B cell (primary cell): Measurements from ENCODE around the gene KMO. TPM values are rescaled to one million over a fixed set of nuclear protein-coding genes. Genes with fewer than 3 reads are reported as not detected.

Experiments
- ATAC-seq: fragments of 200-7000 bp; cut with Tn5 transposase; one replicate; pipeline ENCODE4 v1.10.0; 2021; ENCODE audit warnings: low read depth, mild to moderate bottlenecking, moderate number of reproducible peaks, moderate library complexity
- CTCF ChIA-PET: fragments of 350-600 bp; sonication (Branson Sonifier 250); formaldehyde crosslinking; loops from one replicate; lab custom pipeline; 2021; ENCODE audit warnings: antibody characterized with exemption, inconsistent platforms; lab: Charles Lee
- POLR2A ChIA-PET: fragments of 350-600 bp; sonication (Branson Sonifier 250); formaldehyde crosslinking; loops from one replicate; lab custom pipeline; 2021; ENCODE audit warnings: antibody characterized with exemption; lab: Charles Lee
- DNase-seq: peaks from one replicate; pipeline ENCODE4 v3.0.0; 2013
- H2AFZ ChIP-seq: 2 replicates; pipeline ENCODE4 v1.6.1; 2012; ENCODE audit warnings: mild to moderate bottlenecking, low read depth, low read length; ENCODE audit not compliant: insufficient read depth, poor library complexity, severe bottlenecking
- H3K27ac ChIP-seq, 2 donors: 1 replicate in 1 of 2; 2 replicates in 1 of 2; pipeline ENCODE4 v1.5.1; 2012 to 2013; ENCODE audit warnings: low read length in 2 of 2, mild to moderate bottlenecking in 2 of 2, moderate library complexity in 1 of 2
- H3K27me3 ChIP-seq, 4 experiments: fragments of 200-600 bp in 1 of 4; sonication (generic) in 1 of 4; replicated peaks in 1 of 4; 1 replicate in 2 of 4; 2 replicates in 2 of 4; pipeline versions ENCODE4 v1.6.1 to v1.7.0; 2013 to 2016; ENCODE audit warnings: low read length in 3 of 4, mild to moderate bottlenecking in 2 of 4, mixed read lengths in 1 of 4, moderate library complexity in 1 of 4; ENCODE audit not compliant: insufficient read depth in 4 of 4, control insufficient read depth in 3 of 4; ENCODE audit errors: control extremely low read depth in 1 of 4
- H3K36me3 ChIP-seq, 2 experiments: replicated peaks in 1 of 2; 1 replicate in 1 of 2; 2 replicates in 1 of 2; pipeline versions ENCODE4 v1.6.1 to v1.7.1; 2013; ENCODE audit warnings: low read length in 1 of 2; ENCODE audit not compliant: insufficient read depth in 2 of 2, control insufficient read depth in 1 of 2; ENCODE audit errors: control extremely low read depth in 1 of 2, extremely low read depth in 1 of 2
- H3K4me1 ChIP-seq, 2 donors: fragments of 200-600 bp in 1 of 2; sonication (generic) in 1 of 2; 1 replicate in 1 of 2; 2 replicates in 1 of 2; pipeline versions ENCODE4 v1.5.1 to v1.6.1; 2013 to 2017; ENCODE audit warnings: low read length in 2 of 2; ENCODE audit not compliant: control insufficient read depth in 2 of 2, insufficient read depth in 2 of 2
- H3K4me2 ChIP-seq: replicated peaks from 2 replicates; pipeline ENCODE3; 2012; ENCODE audit warnings: mild to moderate bottlenecking, low read depth, low read length; ENCODE audit not compliant: poor library complexity, severe bottlenecking
- H3K4me3 ChIP-seq, 5 experiments: fragments of 200-600 bp in 1 of 5; sonication (generic) in 1 of 5; 1 replicate in 3 of 5; 2 replicates in 2 of 5; pipeline versions ENCODE4 v1.5.1 to v1.7.0; 2011 to 2016; ENCODE audit warnings: low read length in 4 of 5, mild to moderate bottlenecking in 4 of 5, low read depth in 2 of 5, control low read depth in 1 of 5, moderate library complexity in 1 of 5; ENCODE audit not compliant: insufficient read depth in 1 of 5; ENCODE audit errors: control extremely low read depth in 1 of 5, extremely low read depth in 1 of 5
- H3K79me2 ChIP-seq: fragments of 200-600 bp; sonication (generic); one replicate; pipeline ENCODE4 v1.6.0; 2016; ENCODE audit warnings: low read length; ENCODE audit not compliant: control insufficient read depth, insufficient read depth
- H3K9ac ChIP-seq: fragments of 200-600 bp; sonication (generic); 2 replicates; pipeline ENCODE4 v1.6.1; 2017; ENCODE audit warnings: mild to moderate bottlenecking, low read length, moderate library complexity
- H3K9me3 ChIP-seq, 3 donors: one replicate each; pipeline versions ENCODE4 v1.6.1 to v1.7.1; 2013; ENCODE audit warnings: low read length in 2 of 3; ENCODE audit not compliant: control insufficient read depth in 2 of 3, insufficient read depth in 1 of 3; ENCODE audit errors: control extremely low read depth in 1 of 3
- H4K20me1 ChIP-seq: 2 replicates; pipeline ENCODE4 v1.6.0; 2012; ENCODE audit warnings: mild to moderate bottlenecking, low read length; ENCODE audit not compliant: insufficient read depth, control insufficient read depth, poor library complexity, severe bottlenecking
- H3K27ac Mint-ChIP-seq: one replicate; pipeline ENCODE4 v1.8.0; 2021; ENCODE audit warnings: mixed read lengths
- H3K27me3 Mint-ChIP-seq: one replicate; pipeline ENCODE4 v1.8.0; 2021; ENCODE audit warnings: mixed read lengths
- H3K4me1 Mint-ChIP-seq: one replicate; pipeline ENCODE4 v1.8.0; 2021; ENCODE audit warnings: mixed read lengths
- H3K4me3 Mint-ChIP-seq: one replicate; pipeline ENCODE4 v1.8.0; 2021; ENCODE audit warnings: mixed read lengths
- H3K9me3 Mint-ChIP-seq: one replicate; pipeline ENCODE4 v1.8.0; 2022; ENCODE audit warnings: mixed read lengths; ENCODE audit not compliant: insufficient read depth
- CTCF ChIP-seq: fragments of 200-600 bp; IDR thresholded peaks from one replicate; pipeline ENCODE4 v1.8.0; 2022; ENCODE audit warnings: antibody characterized with exemption, mild to moderate bottlenecking
- EZH2 ChIP-seq: IDR thresholded peaks from 2 replicates; pipeline ENCODE4 v1.6.1; 2012; ENCODE audit warnings: borderline replicate concordance, low read depth, mild to moderate bottlenecking, moderate library complexity, low read length; ENCODE audit not compliant: insufficient read depth, poor library complexity, severe bottlenecking
- WGBS: methylation state at CpG from one replicate; pipeline ENCODE4 v1.1.5; 2013; ENCODE audit warnings: missing lambda C conversion rate; ENCODE audit not compliant: insufficient coverage; 5-methylcytosine and 5-hydroxymethylcytosine counted together
- intact Hi-C: fragments of 100-400 bp; cut with micrococcal nuclease; formaldehyde crosslinking; loops from one replicate; pipeline ENCODE4 v1.10.0; 2022
- polyA plus RNA-seq: library from polyadenylated mRNA; depleted of rRNA; stranded (reverse); fragments of >200 nt; gene quantifications from 2 replicates; pipeline ENCODE4 v1.2.3, GENCODE V29; 2012
- total RNA-seq, 2 donors: library from RNA; stranded (reverse); fragments of 120-200 nt in 1 of 2; gene quantifications; 1 replicate in 1 of 2; 2 replicates in 1 of 2; pipeline versions ENCODE4 v1.2.3 to v1.2.4, GENCODE V29; 2013 to 2022

The KMO gene
- total and polyA plus RNA-seq, 2 donors (not counting 1 experiment from before 2014, with no cell fraction given), result 14.0 to 34.0 TPM

GRCh38 chr1:241631674-241632073 lies 99.5 kb downstream of the KMO start:
- Histone ChIP-seq H3K4me1 (peaks cover 28 to 43% of the 10 kb centered on the region in 2 donors), H3K36me3 (peaks cover 0 to 7% of the 10 kb centered on the region in 2 experiments), H3K4me3 (no peak overlapping the region), H3K4me2 (no peak overlapping the region), H2AFZ (no peak overlapping the region), H4K20me1 (no peaks in the 10 kb centered on the region), H3K9me3 (no peaks in the 10 kb centered on the region), H3K9ac (no peak overlapping the region), H3K27me3 (no peaks in the 10 kb centered on the region), H3K79me2 (peaks cover 75% of the 10 kb centered on the region), H3K27ac (no peak overlapping the region)
- CTCF ChIA-PET, result no interaction called here
- TF ChIP-seq CTCF (no peak), EZH2 (no peak)
- intact Hi-C loops, result no loop called here
- no CpG with 5 or more reads among the region's 5 CpGs for WGBS
- no peak for DNase-seq
- peaks cover 65% of the 10 kb centered on the region for H3K4me1 Mint-ChIP-seq
- ATAC-seq, result no peak
- H3K4me3 Mint-ChIP-seq, result no peak overlapping the region
- no peaks in the 10 kb centered on the region for H3K27me3 Mint-ChIP-seq
- POLR2A ChIA-PET, result no interaction called here
- no peak overlapping the region for H3K27ac Mint-ChIP-seq
- no peaks in the 10 kb centered on the region for H3K9me3 Mint-ChIP-seq

- H3K9me3 Mint-ChIP-seq, result no peaks in the 10 kb centered on the region
- no peak overlapping the region for H3K27ac Mint-ChIP-seq
- WGBS, result no CpG with 5 or more reads among the region's 3 CpGs
- no peak for TF ChIP-seq CTCF
- Histone ChIP-seq H2AFZ (no peak overlapping the region), H3K79me2 (peaks cover 87% of the 10 kb centered on the region), H3K9me3 (no peaks in the 10 kb centered on the region), H4K20me1 (no peaks in the 10 kb centered on the region), H3K4me2 (no peak overlapping the region), H3K27ac (no peak overlapping the region), H3K4me3 (no peak overlapping the region), H3K9ac (no peak overlapping the region), H3K27me3 (no peaks in the 10 kb centered on the region), H3K4me1 (peaks cover 32 to 47% of the 10 kb centered on the region in 2 donors), H3K36me3 (peaks cover 0 to 7% of the 10 kb centered on the region in 2 experiments)
- no peak overlapping the region for H3K4me3 Mint-ChIP-seq
- DNase-seq (no peak), ATAC-seq (no peak)
- ChIA-PET CTCF (interaction anchor here (1.2 to 1.3 kb wide), 2 partner anchors 21 to 22 kb away, joined by 3 to 4 read pairs; no protein-coding TSS in a partner anchor), POLR2A (no interaction called here)
- intact Hi-C loops, result no loop called here
- no peaks in the 10 kb centered on the region for H3K27me3 Mint-ChIP-seq
- peaks cover 71% of the 10 kb centered on the region for H3K4me1 Mint-ChIP-seq
Measured at GRCh38 chr1:241632987-241633386, 100.8 kb downstream of the KMO start.
